HepG2 (cell line): Measurements from ENCODE around the gene SRSF3. TPM values are rescaled to one million over a fixed set of nuclear protein-coding genes. Genes with fewer than 3 reads are reported as not detected.

Experiments used
- CHD4 ChIP-seq: fragments of 200-600 bp; sonication (generic); IDR thresholded peaks from 2 replicates; pipeline ENCODE4 v1.7.0; 2017; ENCODE audit warnings: mild to moderate bottlenecking, low read length, borderline replicate concordance
- DDIT3 ChIP-seq: sonication (generic); formaldehyde crosslinking; IDR thresholded peaks from 2 replicates; pipeline ENCODE4 v1.4.0; 2020; ENCODE audit warnings: mild to moderate bottlenecking, missing genetic modification reagents
- HNF4A ChIP-seq: sonication (generic); formaldehyde crosslinking; IDR thresholded peaks from 2 replicates; pipeline ENCODE4 v1.4.0; 2020; ENCODE audit warnings: missing genetic modification reagents
- NONO ChIP-seq, 2 experiments: fragments of 450-650 bp in 1 of 2; sonication (generic) in 1 of 2; formaldehyde crosslinking in 1 of 2; IDR thresholded peaks in 1 of 2; conservative IDR thresholded peaks in 1 of 2; 2 replicates each; pipeline versions ENCODE4 v1.6.1 to v1.8.0; 2017 to 2022; ENCODE audit warnings: mild to moderate bottlenecking in 1 of 2, missing genetic modification reagents in 1 of 2, moderate library complexity in 1 of 2
- PAXIP1 ChIP-seq: sonication (generic); formaldehyde crosslinking; conservative IDR thresholded peaks from 2 replicates; pipeline ENCODE4 v1.4.0; 2020; ENCODE audit warnings: mild to moderate bottlenecking, missing genetic modification reagents, moderate library complexity
- POLR2AphosphoS2 ChIP-seq: IDR thresholded peaks from 2 replicates; pipeline ENCODE4 v1.6.1; 2011; ENCODE audit warnings: low read depth, low read length, improper control_type of control experiment
- SSRP1 ChIP-seq: IDR thresholded peaks from 2 replicates; pipeline ENCODE4 v1.6.1; 2016; ENCODE audit warnings: control low read depth
- TBX2 ChIP-seq: sonication (generic); formaldehyde crosslinking; IDR thresholded peaks from 2 replicates; pipeline ENCODE4 v1.5.0; 2020; ENCODE audit warnings: missing genetic modification reagents, mild to moderate bottlenecking, borderline replicate concordance
- TEAD3 ChIP-seq: optimal IDR thresholded peaks from 2 replicates; pipeline ENCODE3; 2016; ENCODE audit warnings: borderline replicate concordance
- THAP8 ChIP-seq: sonication (generic); formaldehyde crosslinking; IDR thresholded peaks from 2 replicates; pipeline ENCODE4 v1.5.1; 2020; ENCODE audit warnings: missing genetic modification reagents, mild to moderate bottlenecking, borderline replicate concordance
- UBTF ChIP-seq: sonication (generic); formaldehyde crosslinking; IDR thresholded peaks from 2 replicates; pipeline ENCODE4 v1.4.0; 2020; ENCODE audit warnings: mild to moderate bottlenecking, missing genetic modification reagents
- ZBTB4 ChIP-seq: sonication (generic); formaldehyde crosslinking; IDR thresholded peaks from 2 replicates; pipeline ENCODE4 v1.4.0; 2020; ENCODE audit warnings: missing genetic modification reagents, mild to moderate bottlenecking, borderline replicate concordance
- ZFP36L2 ChIP-seq: sonication (generic); formaldehyde crosslinking; IDR thresholded peaks from 2 replicates; pipeline ENCODE4 v1.4.0; 2020; ENCODE audit warnings: missing genetic modification reagents
- ZMAT3 ChIP-seq: sonication (generic); formaldehyde crosslinking; conservative IDR thresholded peaks from 2 replicates; pipeline ENCODE4 v1.7.0; 2021; ENCODE audit warnings: missing genetic modification reagents
- ZNF441 ChIP-seq: sonication (generic); formaldehyde crosslinking; IDR thresholded peaks from 2 replicates; pipeline ENCODE4 v1.7.0; 2021; ENCODE audit warnings: missing genetic modification reagents, borderline replicate concordance
- polyA plus RNA-seq, 8 experiments: library from polyadenylated mRNA; depleted of rRNA in 3 of 8; stranded (reverse) in 7 of 8; unstranded in 1 of 8; fragments of >200 nt; fragmentation: Illumina TruSeq in 4 of 8; extraction: Trizol in 4 of 8; gene quantifications; 2 replicates each; pipeline versions ENCODE4 v1.2.1 to v1.2.3, GENCODE V29; 2011 to 2016; ENCODE audit warnings: low read depth in 4 of 8, missing spikeins in 1 of 8, mixed read lengths in 1 of 8; ENCODE audit not compliant: insufficient read depth in 1 of 8
- total RNA-seq, 5 experiments: library from RNA; depleted of rRNA; stranded (reverse); fragments of >200 nt; fragmentation: Illumina TruSeq; extraction: Trizol; gene quantifications; 2 replicates each; pipeline ENCODE4 v1.2.3, GENCODE V29; 2016; ENCODE audit warnings: low read depth in 1 of 5

Gene SRSF3
- total and polyA plus RNA-seq, 2 of the 13 experiments (the other 11 are each of a cell fraction or from before 2014, with no cell fraction given) = 206 to 684 TPM

GRCh38 chr6:36609582-36609981 is 15.4 kb downstream of the SRSF3 start (continued):
- TF ChIP-seq PAXIP1 (CRISPR knock-in tag) (no peak), THAP8 (CRISPR knock-in tag) (no peak), CHD4 (no peak), NONO (IDR thresholded peaks at IDR 0.05) (no peak), NONO (CRISPR knock-in tag; conservative IDR thresholded peaks at IDR 0.05) (0 out of 2 replicates have a peak, but pooled peaks have one; percentile 6), TEAD3 (CRISPR knock-in tag) (no peak), UBTF (0 out of 2 replicates have a peak, but pooled peaks have one; percentile 10), ZNF441 (peak; percentile 11; the same call in 1 of the 2 replicates), POLR2AphosphoS2 (0 out of 2 replicates have a peak, but pooled peaks have one; percentile 18), HNF4A (CRISPR knock-in tag) (no peak), ZFP36L2 (CRISPR knock-in tag) (no peak), ZMAT3 (CRISPR knock-in tag) (0 out of 2 replicates have a peak, but pooled peaks have one; percentile 6), TBX2 (CRISPR knock-in tag) (0 out of 2 replicates have a peak, but pooled peaks have one; percentile 8), ZBTB4 (CRISPR knock-in tag) (0 out of 2 replicates have a peak, but pooled peaks have one; percentile 59), SSRP1 (CRISPR knock-in tag) (0 out of 2 replicates have a peak, but pooled peaks have one; percentile 5), DDIT3 (CRISPR knock-in tag) (no peak)
